Measurements from ENCODE around the gene CXCR5. TPM values are rescaled to one million over a fixed set of nuclear protein-coding genes. Genes with fewer than 3 reads are reported as not detected.
"Not testable (repeated sequence)": the region's sequence is repeated elsewhere in the genome, so short reads cannot be mapped to it uniquely, and the experiment has no call there.

The CXCR5 gene, protein sequence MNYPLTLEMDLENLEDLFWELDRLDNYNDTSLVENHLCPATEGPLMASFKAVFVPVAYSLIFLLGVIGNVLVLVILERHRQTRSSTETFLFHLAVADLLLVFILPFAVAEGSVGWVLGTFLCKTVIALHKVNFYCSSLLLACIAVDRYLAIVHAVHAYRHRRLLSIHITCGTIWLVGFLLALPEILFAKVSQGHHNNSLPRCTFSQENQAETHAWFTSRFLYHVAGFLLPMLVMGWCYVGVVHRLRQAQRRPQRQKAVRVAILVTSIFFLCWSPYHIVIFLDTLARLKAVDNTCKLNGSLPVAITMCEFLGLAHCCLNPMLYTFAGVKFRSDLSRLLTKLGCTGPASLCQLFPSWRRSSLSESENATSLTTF
- total RNA-seq, result under 1 TPM in 2 of 4 donors, not detected in 2; 0.09 to 0.12 TPM

DNA sequence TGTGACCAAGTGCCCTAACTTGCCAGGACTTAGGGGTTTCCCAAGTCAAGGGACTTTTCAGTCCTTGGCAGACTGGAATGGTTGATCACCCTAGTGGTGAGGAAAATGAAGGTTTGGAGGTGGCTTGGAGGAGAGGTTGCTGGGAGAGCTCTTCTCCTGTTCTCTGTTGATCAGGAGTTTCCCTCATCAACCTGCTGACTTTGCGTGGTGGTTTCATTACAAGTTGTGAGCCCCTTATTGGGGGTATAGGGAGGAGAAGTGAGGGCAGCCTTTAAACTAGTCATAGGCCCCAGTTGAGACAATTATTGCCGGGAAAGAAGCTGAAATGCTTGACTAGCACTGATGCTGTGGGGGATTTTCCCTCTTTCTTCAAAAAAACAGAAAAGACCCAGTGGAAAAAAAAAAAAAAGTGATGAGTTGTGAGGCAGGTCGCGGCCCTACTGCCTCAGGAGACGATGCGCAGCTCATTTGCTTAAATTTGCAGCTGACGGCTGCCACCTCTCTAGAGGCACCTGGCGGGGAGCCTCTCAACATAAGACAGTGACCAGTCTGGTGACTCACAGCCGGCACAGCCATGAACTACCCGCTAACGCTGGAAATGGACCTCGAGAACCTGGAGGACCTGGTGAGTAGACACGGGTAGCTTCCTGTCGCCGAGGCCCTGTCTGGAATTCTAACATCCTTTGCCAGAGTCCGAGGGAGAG is at the start of gene CXCR5:
Gene CXCR5 (plus strand): TSS at position 525 of the 704 bp plus-strand sequence. CDS start 50 bp downstream, at position 575.
- TF ChIP-seq, protein P1, sequence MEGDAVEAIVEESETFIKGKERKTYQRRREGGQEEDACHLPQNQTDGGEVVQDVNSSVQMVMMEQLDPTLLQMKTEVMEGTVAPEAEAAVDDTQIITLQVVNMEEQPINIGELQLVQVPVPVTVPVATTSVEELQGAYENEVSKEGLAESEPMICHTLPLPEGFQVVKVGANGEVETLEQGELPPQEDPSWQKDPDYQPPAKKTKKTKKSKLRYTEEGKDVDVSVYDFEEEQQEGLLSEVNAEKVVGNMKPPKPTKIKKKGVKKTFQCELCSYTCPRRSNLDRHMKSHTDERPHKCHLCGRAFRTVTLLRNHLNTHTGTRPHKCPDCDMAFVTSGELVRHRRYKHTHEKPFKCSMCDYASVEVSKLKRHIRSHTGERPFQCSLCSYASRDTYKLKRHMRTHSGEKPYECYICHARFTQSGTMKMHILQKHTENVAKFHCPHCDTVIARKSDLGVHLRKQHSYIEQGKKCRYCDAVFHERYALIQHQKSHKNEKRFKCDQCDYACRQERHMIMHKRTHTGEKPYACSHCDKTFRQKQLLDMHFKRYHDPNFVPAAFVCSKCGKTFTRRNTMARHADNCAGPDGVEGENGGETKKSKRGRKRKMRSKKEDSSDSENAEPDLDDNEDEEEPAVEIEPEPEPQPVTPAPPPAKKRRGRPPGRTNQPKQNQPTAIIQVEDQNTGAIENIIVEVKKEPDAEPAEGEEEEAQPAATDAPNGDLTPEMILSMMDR (IDR thresholded peaks at IDR 0.05), result no peak
- ATAC-seq (ENCODE audit: low FRiP score) (no peak), DNase-seq (ENCODE audit: low spot score) (no peak)

DNA sequence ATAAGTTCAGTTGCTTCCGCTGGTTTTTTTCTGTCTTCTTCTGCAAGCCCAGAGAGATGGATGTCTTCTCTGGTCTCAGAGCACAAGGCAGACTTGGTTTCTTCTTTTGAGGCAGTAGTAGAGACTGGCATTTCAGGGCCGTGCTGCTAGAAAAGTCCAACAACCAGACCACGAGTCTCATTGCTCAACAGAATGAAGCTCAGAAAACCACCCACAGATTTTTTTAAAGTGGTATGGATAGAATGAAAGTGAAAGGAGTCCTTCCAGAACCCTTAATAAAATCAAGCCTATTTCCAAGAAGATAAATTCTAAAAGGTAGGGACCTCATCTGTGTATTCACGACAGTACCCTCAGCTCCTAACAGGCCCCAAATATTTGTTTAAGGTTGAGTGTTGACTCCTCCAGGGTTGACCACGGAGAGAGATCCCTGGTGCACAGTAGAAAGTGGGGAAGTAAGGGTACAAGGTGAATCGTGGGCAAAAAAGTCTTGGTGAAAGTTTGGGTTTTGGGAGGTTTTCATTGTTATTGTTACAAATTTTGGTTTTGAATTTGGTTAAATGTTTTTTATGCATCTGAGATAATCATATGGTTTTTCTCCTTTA is 49.2 kb upstream of the CXCR5 start:
- ATAC-seq (ENCODE audit: low FRiP score) (no peak), DNase-seq (ENCODE audit: low spot score) (no peak)
- TF ChIP-seq, protein P1 (IDR thresholded peaks at IDR 0.05), result no peak

DNA sequence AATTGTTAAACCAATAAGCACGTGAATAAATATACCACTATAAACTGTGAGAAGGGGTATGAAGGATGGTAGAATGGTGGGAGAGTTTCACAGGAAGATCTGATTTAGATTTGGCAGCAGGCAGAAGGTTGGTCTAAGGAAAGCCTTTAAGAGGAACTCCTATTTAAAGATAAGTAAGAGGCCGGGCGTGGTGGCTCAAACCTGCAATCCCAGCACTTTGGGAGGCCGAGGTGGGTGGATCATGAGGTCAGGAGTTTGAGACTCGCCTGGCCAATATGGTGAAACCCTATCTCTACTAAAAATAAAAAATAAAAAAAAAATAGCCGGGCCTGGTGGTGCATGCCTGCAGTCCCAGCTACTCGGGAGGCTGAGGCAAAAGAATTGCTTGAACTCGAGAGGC is 45.8 kb upstream of the CXCR5 start:
- ATAC-seq (ENCODE audit: low FRiP score) (no peak), DNase-seq (ENCODE audit: low spot score) (no peak)
- TF ChIP-seq, protein P1 (IDR thresholded peaks at IDR 0.05), result no peak

DNA sequence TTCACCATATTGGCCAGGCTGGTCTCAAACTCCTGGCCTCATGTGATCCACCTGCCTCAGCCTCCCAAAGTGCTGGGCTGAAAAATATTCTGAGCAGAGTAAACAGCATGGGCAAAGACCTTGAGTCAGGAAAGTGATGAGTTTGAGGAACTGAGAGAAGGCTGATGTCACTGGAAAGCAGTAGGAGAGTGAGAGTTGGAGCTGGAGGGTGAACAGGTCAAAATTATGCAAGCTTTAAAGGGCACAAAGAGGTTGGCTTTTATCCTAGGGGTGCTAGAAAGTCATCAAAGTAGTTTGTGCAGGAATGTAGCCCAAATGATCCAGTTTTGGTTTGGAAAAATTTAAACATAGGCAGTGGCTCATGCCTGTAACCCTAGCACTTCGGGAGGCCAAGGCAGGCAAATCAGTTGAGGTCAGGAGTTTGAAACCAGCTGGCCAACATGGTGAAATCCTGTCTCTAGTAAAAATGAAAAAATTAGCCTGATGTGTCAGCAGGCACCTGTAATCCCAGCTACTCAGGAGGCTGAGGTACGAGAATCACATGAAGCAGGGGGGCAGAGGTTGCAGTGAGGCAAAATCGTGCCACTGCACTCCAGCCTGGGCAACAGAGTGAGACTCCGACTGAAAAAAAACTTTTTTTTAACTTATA is 44.7 kb upstream of the CXCR5 start:
- ATAC-seq (ENCODE audit: low FRiP score), result no peak
- TF ChIP-seq, protein P1 (IDR thresholded peaks at IDR 0.05), result no peak
- DNase-seq (ENCODE audit: low spot score), result no peak

DNA sequence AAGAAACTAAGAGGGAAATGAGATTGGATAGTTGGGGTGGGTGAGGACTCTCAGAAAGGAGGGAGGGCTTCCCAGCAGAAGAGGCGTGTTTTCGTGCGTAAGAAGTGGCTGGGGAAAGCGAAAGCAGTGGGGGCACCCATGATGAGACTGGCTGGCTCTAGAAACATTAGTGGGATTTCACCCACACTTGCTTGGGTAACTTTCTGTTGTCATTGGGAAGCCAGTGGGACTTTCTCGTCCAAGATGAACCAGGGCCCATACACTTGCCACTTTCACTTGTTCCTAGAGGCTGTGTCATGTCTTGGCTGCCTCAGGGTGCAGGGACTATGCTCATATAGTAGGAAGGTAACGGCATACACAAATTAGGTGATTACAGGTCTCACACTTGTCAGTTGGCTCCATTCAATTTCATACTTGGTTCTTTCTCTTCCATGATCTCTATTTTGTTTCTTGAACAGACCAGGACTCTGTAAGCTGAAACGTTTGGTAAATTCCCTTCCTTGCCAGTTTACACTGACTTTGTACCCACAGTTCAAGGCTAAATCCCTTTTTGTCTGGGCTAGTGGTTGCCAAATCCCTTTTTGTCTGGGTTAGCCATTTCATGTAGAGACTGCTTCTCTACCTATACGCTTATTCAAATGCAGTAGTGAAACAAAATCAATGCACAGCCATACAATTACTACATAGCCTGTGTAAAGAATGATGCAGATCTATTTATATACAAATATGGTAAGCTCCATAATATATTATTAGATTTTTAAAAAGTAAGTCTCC is 42.0 kb upstream of the CXCR5 start:
- no peak for DNase-seq (ENCODE audit: low spot score)
- TF ChIP-seq, protein P1 (IDR thresholded peaks at IDR 0.05), result no peak
- no peak for ATAC-seq (ENCODE audit: low FRiP score)

DNA sequence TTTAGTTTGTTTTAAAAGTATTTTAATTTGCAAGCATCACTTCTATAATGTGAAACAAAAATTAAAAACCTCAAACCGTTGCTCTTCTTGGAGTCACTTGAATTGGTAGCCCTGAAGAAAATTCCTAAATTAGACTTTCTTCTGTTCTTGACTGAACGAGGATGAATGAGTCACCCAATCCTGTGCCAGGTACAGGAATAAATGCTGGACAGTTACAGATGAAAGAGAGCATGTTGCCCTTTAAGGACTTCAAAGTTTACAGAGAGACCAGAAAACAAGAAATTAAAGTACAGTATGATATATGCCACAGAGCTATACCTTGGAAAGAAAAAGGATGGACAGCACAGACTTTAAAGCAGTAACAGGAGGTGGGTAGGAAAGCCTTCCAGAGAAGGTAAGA is 41.3 kb upstream of the CXCR5 start:
- no peak for DNase-seq (ENCODE audit: low spot score)
- no peak for ATAC-seq (ENCODE audit: low FRiP score)
- TF ChIP-seq, protein P1 (IDR thresholded peaks at IDR 0.05), result no peak

DNA sequence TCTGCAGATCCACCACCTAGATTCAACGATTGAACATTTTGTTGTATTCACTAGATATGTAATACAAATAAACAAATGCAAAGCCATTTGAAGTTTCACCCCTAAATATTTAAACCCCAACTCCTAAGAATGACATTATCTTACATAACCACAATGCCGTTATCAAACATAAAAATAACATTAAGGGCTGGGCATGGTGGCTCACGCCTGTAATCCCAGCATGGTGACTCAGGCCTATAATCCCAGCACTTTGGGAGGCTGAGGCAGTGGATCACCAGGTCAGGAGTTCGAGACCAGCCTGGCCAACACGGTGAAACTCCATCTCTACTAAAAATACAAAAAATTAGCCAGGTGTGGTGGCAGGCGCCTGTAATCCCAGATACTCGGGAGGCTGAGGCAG is 40.8 kb upstream of the CXCR5 start:
- not testable (repeated sequence) for DNase-seq (ENCODE audit: low spot score); ATAC-seq (ENCODE audit: low FRiP score)

Data from omental fat pad (tissue), 4 donors.